MM.1S (cell line): ENCODE data around the gene TRMT61A.
A peak's percentile ranks its signal among the peaks of the same experiment; 100 is the strongest.

ENCODE experiments used
- DNase-seq: peaks from one replicate; pipeline ENCODE4 v3.0.0-alpha.2; 2015
- H2AFZ ChIP-seq: fragments of 300-600 bp; sonication (generic); 2 replicates; pipeline ENCODE4 v1.6.0; 2016; ENCODE audit warnings: antibody characterized with exemption, low read length
- H3F3A ChIP-seq: fragments of 300-600 bp; sonication (generic); 2 replicates; pipeline ENCODE4 v1.6.1; 2016; ENCODE audit warnings: mild to moderate bottlenecking, antibody characterized with exemption, low read length, moderate library complexity, mixed read lengths; ENCODE audit not compliant: insufficient read depth
- H3K27ac ChIP-seq: fragments of 300-600 bp; sonication (generic); 2 replicates; pipeline ENCODE4 v1.5.1; 2016; ENCODE audit warnings: mild to moderate bottlenecking, low read length
- H3K27me3 ChIP-seq: fragments of 300-600 bp; sonication (generic); replicated peaks from 2 replicates; pipeline ENCODE4 v1.6.0; 2016; ENCODE audit warnings: low read length; ENCODE audit not compliant: insufficient read depth
- H3K36me3 ChIP-seq: fragments of 300-600 bp; sonication (generic); replicated peaks from 2 replicates; pipeline ENCODE4 v1.6.1; 2016; ENCODE audit warnings: mild to moderate bottlenecking, low read length, mixed read lengths; ENCODE audit not compliant: insufficient read depth
- H3K4me1 ChIP-seq: fragments of 300-600 bp; sonication (generic); 2 replicates; pipeline ENCODE4 v1.6.1; 2016; ENCODE audit warnings: low read length, mixed read lengths
- H3K4me2 ChIP-seq: fragments of 300-600 bp; sonication (generic); 2 replicates; pipeline ENCODE4 v1.6.0; 2016; ENCODE audit warnings: low read depth, low read length
- H3K4me3 ChIP-seq: fragments of 300-600 bp; sonication (generic); 2 replicates; pipeline ENCODE4 v1.5.1; 2016; ENCODE audit warnings: low read length, mixed read lengths
- H3K79me2 ChIP-seq: fragments of 300-600 bp; sonication (generic); 2 replicates; pipeline ENCODE4 v1.6.1; 2016; ENCODE audit warnings: mixed run types, low read length, mixed read lengths
- H3K9ac ChIP-seq: fragments of 300-600 bp; sonication (generic); 2 replicates; pipeline ENCODE4 v1.6.1; 2016; ENCODE audit warnings: low read length, mixed read lengths
- H3K9me2 ChIP-seq: fragments of 300-600 bp; sonication (generic); replicated peaks from 2 replicates; pipeline ENCODE4 v1.6.1; 2016; ENCODE audit warnings: mild to moderate bottlenecking, low read length, mixed read lengths; ENCODE audit not compliant: insufficient read depth
- H3K9me3 ChIP-seq: fragments of 300-600 bp; sonication (generic); replicated peaks from 2 replicates; pipeline ENCODE4 v1.6.1; 2016; ENCODE audit warnings: mild to moderate bottlenecking, low read length, mixed read lengths; ENCODE audit not compliant: insufficient read depth
- H4K20me1 ChIP-seq: fragments of 300-600 bp; sonication (generic); 2 replicates; pipeline ENCODE4 v1.6.1; 2016; ENCODE audit warnings: mild to moderate bottlenecking, low read length, moderate library complexity, mixed read lengths; ENCODE audit not compliant: insufficient read depth
- EZH2 ChIP-seq: fragments of 300-600 bp; sonication (generic); optimal IDR thresholded peaks from 2 replicates; pipeline ENCODE3; 2017; ENCODE audit warnings: low read depth, mild to moderate bottlenecking, antibody characterized with exemption, low read length, mixed read lengths
- EZH2phosphoT487 ChIP-seq: fragments of 300-600 bp; sonication (generic); IDR thresholded peaks from 2 replicates; pipeline ENCODE4 v1.6.1; 2018; ENCODE audit warnings: antibody characterized with exemption, low read length
- TF ChIP-seq, protein P1 (sequence below): fragments of 300-600 bp; sonication (generic); IDR thresholded peaks from 2 replicates; pipeline ENCODE4 v1.5.1; 2016; ENCODE audit warnings: antibody characterized with exemption, low read length, mixed read lengths

TRMT61A gene

DNA sequence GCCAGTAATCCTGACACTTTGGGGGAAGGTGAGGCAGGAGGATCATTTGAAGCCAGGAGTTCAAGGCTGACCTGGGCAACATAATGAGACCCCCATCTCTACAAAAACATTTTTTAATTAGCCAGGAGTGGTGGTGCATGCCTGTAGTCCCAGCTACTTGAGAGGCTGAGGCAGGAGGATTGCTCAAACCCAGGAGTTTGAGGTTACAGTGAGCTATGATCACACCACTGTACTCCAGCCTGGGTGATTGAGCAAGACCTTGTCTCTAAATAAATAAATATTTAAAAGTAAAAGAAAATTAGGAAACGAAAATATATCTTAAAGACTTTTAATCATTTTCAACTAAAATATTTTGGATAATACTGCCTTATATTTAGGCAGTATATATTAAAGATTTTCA is 32.2 kb upstream of the TRMT61A start:
- H4K20me1 ChIP-seq, result no peaks in the 10 kb centered on the region
- no peaks in the 10 kb centered on the region for H3K4me1 ChIP-seq
- no peak overlapping the region for H3K4me2 ChIP-seq
- H3K9me3 ChIP-seq, result no peaks in the 10 kb centered on the region
- H3K9me2 ChIP-seq, result no peaks in the 10 kb centered on the region
- no peak for DNase-seq
- no peak overlapping the region for H3K27ac ChIP-seq
- H3F3A ChIP-seq, result no peaks in the 10 kb centered on the region
- TF ChIP-seq EZH2 (no peak), EZH2phosphoT487 (no peak)
- TF ChIP-seq, protein P1, sequence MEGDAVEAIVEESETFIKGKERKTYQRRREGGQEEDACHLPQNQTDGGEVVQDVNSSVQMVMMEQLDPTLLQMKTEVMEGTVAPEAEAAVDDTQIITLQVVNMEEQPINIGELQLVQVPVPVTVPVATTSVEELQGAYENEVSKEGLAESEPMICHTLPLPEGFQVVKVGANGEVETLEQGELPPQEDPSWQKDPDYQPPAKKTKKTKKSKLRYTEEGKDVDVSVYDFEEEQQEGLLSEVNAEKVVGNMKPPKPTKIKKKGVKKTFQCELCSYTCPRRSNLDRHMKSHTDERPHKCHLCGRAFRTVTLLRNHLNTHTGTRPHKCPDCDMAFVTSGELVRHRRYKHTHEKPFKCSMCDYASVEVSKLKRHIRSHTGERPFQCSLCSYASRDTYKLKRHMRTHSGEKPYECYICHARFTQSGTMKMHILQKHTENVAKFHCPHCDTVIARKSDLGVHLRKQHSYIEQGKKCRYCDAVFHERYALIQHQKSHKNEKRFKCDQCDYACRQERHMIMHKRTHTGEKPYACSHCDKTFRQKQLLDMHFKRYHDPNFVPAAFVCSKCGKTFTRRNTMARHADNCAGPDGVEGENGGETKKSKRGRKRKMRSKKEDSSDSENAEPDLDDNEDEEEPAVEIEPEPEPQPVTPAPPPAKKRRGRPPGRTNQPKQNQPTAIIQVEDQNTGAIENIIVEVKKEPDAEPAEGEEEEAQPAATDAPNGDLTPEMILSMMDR, result no peak
- no peak overlapping the region for H2AFZ ChIP-seq
- H3K9ac ChIP-seq, result no peak overlapping the region
- H3K79me2 ChIP-seq, result no peaks in the 10 kb centered on the region
- no peaks in the 10 kb centered on the region for H3K27me3 ChIP-seq
- H3K4me3 ChIP-seq, result no peak overlapping the region
- no peaks in the 10 kb centered on the region for H3K36me3 ChIP-seq

DNA sequence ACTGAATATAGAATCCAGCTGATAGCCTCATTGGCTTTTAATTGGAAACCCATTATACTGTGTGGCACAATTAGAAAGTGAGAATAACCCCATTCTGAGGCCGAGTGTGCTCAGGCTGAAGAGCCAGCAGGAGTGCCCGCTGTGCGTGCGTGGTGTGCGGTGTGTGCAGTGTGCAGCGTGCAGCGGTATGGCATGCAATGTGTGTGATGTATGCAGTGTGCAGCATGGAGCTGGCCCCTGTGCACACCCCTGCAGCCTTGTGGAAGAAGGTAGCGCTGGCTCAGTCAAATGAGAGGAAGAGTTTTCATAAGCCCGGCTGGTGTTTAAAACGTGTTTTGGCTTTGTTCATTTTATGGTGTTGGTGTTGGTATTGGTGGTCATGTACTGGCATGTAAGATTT is 29.3 kb upstream of the TRMT61A start:
- H3K9me2 ChIP-seq, result no peaks in the 10 kb centered on the region
- no peak overlapping the region for H3K4me2 ChIP-seq
- H3K4me1 ChIP-seq, result no peaks in the 10 kb centered on the region
- no peak for DNase-seq
- H2AFZ ChIP-seq, result no peak overlapping the region
- no peaks in the 10 kb centered on the region for H3F3A ChIP-seq
- H3K79me2 ChIP-seq, result no peaks in the 10 kb centered on the region
- no peak overlapping the region for H3K9ac ChIP-seq
- no peaks in the 10 kb centered on the region for H4K20me1 ChIP-seq
- H3K4me3 ChIP-seq, result no peak overlapping the region
- TF ChIP-seq EZH2, result no peak
- no peak for TF ChIP-seq EZH2phosphoT487
- TF ChIP-seq, protein P1, result no peak
- H3K27me3 ChIP-seq, result no peaks in the 10 kb centered on the region
- H3K27ac ChIP-seq, result no peak overlapping the region
- H3K9me3 ChIP-seq, result no peaks in the 10 kb centered on the region
- H3K36me3 ChIP-seq, result no peaks in the 10 kb centered on the region

DNA sequence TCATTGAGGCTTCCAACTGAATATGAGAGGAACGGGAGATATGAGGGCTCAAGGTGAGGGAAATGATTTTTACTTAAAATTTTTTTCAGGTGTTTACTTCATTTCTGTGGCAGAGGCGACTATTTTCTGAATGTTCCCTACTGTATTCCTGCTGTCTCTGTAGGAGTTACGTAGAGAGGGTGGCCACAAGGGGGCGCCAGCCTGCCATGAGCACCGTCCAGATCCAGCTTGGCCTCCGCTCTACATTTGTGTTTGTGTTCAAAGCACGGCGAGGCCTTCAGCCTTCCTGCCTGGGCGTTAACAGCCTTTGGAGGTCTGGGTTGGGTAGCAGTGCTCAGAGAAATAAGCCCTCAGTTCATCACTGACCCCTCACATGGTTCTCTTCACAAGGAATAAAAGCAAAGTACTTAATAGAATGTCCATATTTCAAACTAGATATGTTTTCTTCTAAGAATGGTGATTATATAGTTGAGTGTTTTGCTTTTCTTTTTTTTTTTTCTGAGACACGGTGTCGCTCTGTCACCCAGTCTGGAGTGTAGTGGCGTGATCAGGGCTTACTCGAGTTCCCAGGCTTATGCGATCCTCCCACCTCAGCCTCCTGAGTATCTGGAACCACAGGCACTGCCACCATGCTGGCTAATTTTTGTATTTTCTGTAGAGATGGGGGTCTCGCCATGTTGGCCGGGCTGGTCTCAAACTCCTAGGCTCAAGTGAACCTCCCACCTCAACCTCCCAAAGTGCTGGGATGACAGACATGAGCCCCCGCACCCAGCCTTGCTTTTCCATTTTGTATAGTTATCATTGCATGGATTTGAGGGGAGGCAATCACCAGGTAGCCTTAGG is 28.6 kb upstream of the TRMT61A start:
- H3K4me2 ChIP-seq, result no peak overlapping the region
- H4K20me1 ChIP-seq, result no peaks in the 10 kb centered on the region
- no peaks in the 10 kb centered on the region for H3K36me3 ChIP-seq
- no peaks in the 10 kb centered on the region for H3K4me1 ChIP-seq
- H3K9ac ChIP-seq, result no peak overlapping the region
- no peaks in the 10 kb centered on the region for H3K9me3 ChIP-seq
- no peak for TF ChIP-seq EZH2phosphoT487
- TF ChIP-seq, protein P1, result peak; percentile 71
- no peak overlapping the region for H2AFZ ChIP-seq
- H3K79me2 ChIP-seq, result no peaks in the 10 kb centered on the region
- no peak overlapping the region for H3K27ac ChIP-seq
- H3F3A ChIP-seq, result no peaks in the 10 kb centered on the region
- no peaks in the 10 kb centered on the region for H3K27me3 ChIP-seq
- no peaks in the 10 kb centered on the region for H3K9me2 ChIP-seq
- peak; percentile 27 for DNase-seq
- H3K4me3 ChIP-seq, result no peak overlapping the region
